Kidney (tissue), 14 donors: ENCODE measurements around the gene CACNA1A. TPM values are rescaled to one million over a fixed set of nuclear protein-coding genes. Genes with fewer than 3 reads are reported as not detected.

Experiments
- DNase-seq, 5 donors: peaks; one replicate each; pipeline ENCODE4 v3.0.0-alpha.2; 2013 to 2020
- FAIRE-seq: peaks from 2 replicates; lab custom pipeline; 2012; peaks lifted over from hg19 to GRCh38; lab: Jason Lieb, UNC
- H3K27ac ChIP-seq, 2 donors: one replicate each; pipeline ENCODE4 v1.7.0; 2013; ENCODE audit warnings: low read depth in 2 of 2, low read length in 2 of 2, inconsistent platforms in 1 of 2
- H3K27me3 ChIP-seq: one replicate; pipeline ENCODE4 v1.7.1; 2013; ENCODE audit warnings: low read length, inconsistent platforms; ENCODE audit not compliant: control insufficient read depth, insufficient read depth
- H3K36me3 ChIP-seq, 3 donors: one replicate each; pipeline versions ENCODE4 v1.7.0 to v1.7.1; 2013; ENCODE audit warnings: low read length in 3 of 3, control low read depth in 1 of 3, inconsistent platforms in 1 of 3; ENCODE audit not compliant: insufficient read depth in 3 of 3, control insufficient read depth in 2 of 3
- H3K4me1 ChIP-seq, 3 donors: one replicate each; pipeline versions ENCODE4 v1.7.0 to v1.7.1; 2013; ENCODE audit warnings: low read length in 3 of 3, inconsistent platforms in 1 of 3, low read depth in 1 of 3; ENCODE audit not compliant: control insufficient read depth in 2 of 3, insufficient read depth in 2 of 3
- H3K4me3 ChIP-seq, 3 donors: one replicate each; pipeline versions ENCODE4 v1.7.0 to v1.8.1; 2013; ENCODE audit warnings: low read length in 3 of 3, control low read depth in 1 of 3, inconsistent platforms in 1 of 3
- H3K9ac ChIP-seq, 3 donors: one replicate each; pipeline versions ENCODE4 v1.7.0 to v1.7.1; 2013; ENCODE audit warnings: low read length in 3 of 3, control low read depth in 1 of 3, inconsistent platforms in 1 of 3
- H3K9me3 ChIP-seq, 3 donors: one replicate each; pipeline versions ENCODE4 v1.7.0 to v1.7.1; 2013; ENCODE audit warnings: low read length in 3 of 3, control low read depth in 1 of 3, inconsistent platforms in 1 of 3; ENCODE audit not compliant: control insufficient read depth in 2 of 3, insufficient read depth in 1 of 3
- CTCF ChIP-seq: IDR thresholded peaks from 3 replicates; pipeline ENCODE4 v1.5.1; 2012; ENCODE audit warnings: mild to moderate bottlenecking, moderate library complexity, borderline replicate concordance; ENCODE audit not compliant: insufficient read depth; ENCODE audit errors: extremely low read depth
- intact Hi-C: fragments of 100-400 bp; cut with DNase I; formaldehyde crosslinking; loops from one replicate; pipeline ENCODE4 v1.11.1; 2022
- polyA plus RNA-seq: library from polyadenylated mRNA; stranded (reverse); fragments of 350-450 nt; fragmentation: Illumina TruSeq; extraction: RNeasy Lipid Tissue Mini Kit (QIAGEN cat#74804); gene quantifications from one replicate; pipeline ENCODE4 v1.2.3, GENCODE V29; 2014; ENCODE audit warnings: low read depth, low replicate concordance; ENCODE audit not compliant: insufficient read depth
- total RNA-seq: library from RNA; stranded (reverse); fragmentation: NEBNext Ultra II Directional; extraction: Animal tissue kit (Norgen Biotek cat#: 25700); gene quantifications from one replicate; pipeline ENCODE4 v1.2.1, GENCODE V29; 2021
- donor health status: control.
- donor health status: control.
- donor health status: control.
- donor health status: control.
- donor health status: control.
- donor health status: DM: yes; HTN: yes; CAD: no.
- donor health status: Normal renal cell carcinoma (clear cell type).

CACNA1A gene
- total and polyA plus RNA-seq, 2 donors from 2014 or later = 0.30 to 1.7 TPM

GRCh38 chr19:13342672-13343071 is 163.6 kb downstream of the CACNA1A start:
- H3K4me1 ChIP-seq = no peaks in the 10 kb centered on the region
- intact Hi-C loops = no loop called here
- no peak overlapping the region for H3K27ac ChIP-seq
- no peak overlapping the region for H3K9ac ChIP-seq
- no peak overlapping the region for H3K4me3 ChIP-seq
- DNase-seq (no peak), FAIRE-seq (no peak)
- no peaks in the 10 kb centered on the region for H3K36me3 ChIP-seq
- TF ChIP-seq CTCF = no peak
- peaks cover 0 to 5% (median 0%) of the 10 kb centered on the region in 3 donors for H3K9me3 ChIP-seq
- no peaks in the 10 kb centered on the region for H3K27me3 ChIP-seq

GRCh38 chr19:13339869-13340268 is 166.4 kb downstream of the CACNA1A start:
- no peak overlapping the region for H3K9ac ChIP-seq
- DNase-seq (no peak), FAIRE-seq (no peak)
- intact Hi-C loops = no loop called here
- no peaks in the 10 kb centered on the region for H3K27me3 ChIP-seq
- H3K27ac ChIP-seq = no peak overlapping the region
- H3K9me3 ChIP-seq = peaks cover 0 to 24% (median 4%) of the 10 kb centered on the region in 3 donors
- no peak overlapping the region for H3K4me3 ChIP-seq
- TF ChIP-seq CTCF = no peak
- H3K36me3 ChIP-seq = no peaks in the 10 kb centered on the region
- no peaks in the 10 kb centered on the region for H3K4me1 ChIP-seq

GRCh38 chr19:13337181-13337580 is 169.1 kb downstream of the CACNA1A start:
- Histone ChIP-seq H3K36me3 (no peaks in the 10 kb centered on the region), H3K9me3 (peaks cover 0 to 19% (median 4%) of the 10 kb centered on the region in 3 donors), H3K4me1 (no peaks in the 10 kb centered on the region), H3K27ac (no peak overlapping the region), H3K4me3 (no peak overlapping the region), H3K9ac (no peak overlapping the region), H3K27me3 (no peaks in the 10 kb centered on the region)
- no peak for TF ChIP-seq CTCF
- FAIRE-seq (no peak), DNase-seq (no peak)
- intact Hi-C loops = no loop called here

- no peak overlapping the region for H3K27ac ChIP-seq
- no peak for TF ChIP-seq CTCF
- no peaks in the 10 kb centered on the region for H3K27me3 ChIP-seq
- no peaks in the 10 kb centered on the region for H3K4me1 ChIP-seq
- no peak overlapping the region for H3K4me3 ChIP-seq
- H3K9me3 ChIP-seq = peaks cover 0 to 19% (median 4%) of the 10 kb centered on the region in 3 donors
- DNase-seq (no peak), FAIRE-seq (no peak)
- no peaks in the 10 kb centered on the region for H3K36me3 ChIP-seq
- H3K9ac ChIP-seq = no peak overlapping the region
- intact Hi-C loops = no loop called here
Observed at GRCh38 chr19:13334801-13335481, 171.3 kb downstream of the CACNA1A start.
